ENCODE data around the gene RNF169.
A peak's percentile ranks its signal among the peaks of the same experiment; 100 is the strongest.

RNF169 gene

GRCh38 chr11:74748211-74749126 is at the start of gene RNF169:
TSS of gene RNF169 (plus strand) at chr11:74748849. CDS start at chr11:74748881, 32 bp downstream.
- DNase-seq, result peak; percentile 91

- DNase-seq, result no peak
These were observed 48.8 kb upstream of the RNF169 start for GRCh38 chr11:74699615-74700396.

- no peak for DNase-seq
These were observed 47.3 kb upstream of the RNF169 start for GRCh38 chr11:74701351-74701750.

GRCh38 chr11:74702383-74703007 is 46.2 kb upstream of the RNF169 start:
- DNase-seq, result peak; percentile 31

- no peak for DNase-seq
These were observed 45.4 kb upstream of the RNF169 start for GRCh38 chr11:74703211-74703610.

GRCh38 chr11:74707182-74707581 is 41.5 kb upstream of the RNF169 start:
- DNase-seq, result no peak

- DNase-seq, result no peak
These were observed 40.8 kb upstream of the RNF169 start for GRCh38 chr11:74707602-74708510.

GRCh38 chr11:74709175-74709574 is 39.5 kb upstream of the RNF169 start:
- DNase-seq, result no peak

- DNase-seq, result no peak
These were observed 38.2 kb upstream of the RNF169 start for GRCh38 chr11:74710281-74710938.

GRCh38 chr11:74713686-74714085 is 35.0 kb upstream of the RNF169 start:
- no peak for DNase-seq

- no peak for DNase-seq
These were observed 33.7 kb upstream of the RNF169 start for GRCh38 chr11:74714904-74715303.

- DNase-seq, result no peak
These were observed 31.3 kb upstream of the RNF169 start for GRCh38 chr11:74717221-74717969.

- no peak for DNase-seq
These were observed 29.6 kb upstream of the RNF169 start for GRCh38 chr11:74719011-74719410.

GRCh38 chr11:74720596-74721478 is 27.8 kb upstream of the RNF169 start:
- no peak for DNase-seq

- DNase-seq, result no peak
These were observed 27.2 kb upstream of the RNF169 start for GRCh38 chr11:74721479-74721835.

GRCh38 chr11:74723511-74723910 is 25.1 kb upstream of the RNF169 start:
- DNase-seq, result no peak

GRCh38 chr11:74725701-74726100 is 22.9 kb upstream of the RNF169 start:
- no peak for DNase-seq

GRCh38 chr11:74726547-74727182 is 22.0 kb upstream of the RNF169 start:
- DNase-seq, result peak; percentile 6

- DNase-seq, result no peak
These were observed 19.3 kb upstream of the RNF169 start for GRCh38 chr11:74729397-74729796.
